Measurements from ENCODE around the gene NDUFB10.
A peak's percentile ranks its signal among the peaks of the same experiment; 100 is the strongest.

Gene NDUFB10

GRCh38 chr16:1959269-1960039 is at the start of gene NDUFB10:
TSS of gene NDUFB10 (plus strand) at chr16:1959538. CDS start at chr16:1959625, 87 bp downstream.
- Histone ChIP-seq H3K9me3 (ENCODE audit: control insufficient read depth, insufficient read depth, low read depth, low read length) (no peaks in the 10 kb centered on the region), H3K36me3 (ENCODE audit: control insufficient read depth, insufficient read depth, low read length) (peaks cover 32% of the 10 kb centered on the region), H3K4me3 (ENCODE audit: low read depth, low read length) (peak within 1 kb of the TSS; percentile 98), H3K4me1 (ENCODE audit: control insufficient read depth, insufficient read depth, low read length) (peaks cover 15% of the 10 kb centered on the region), H3K27me3 (ENCODE audit: control insufficient read depth, insufficient read depth, low read length) (no peaks in the 10 kb centered on the region), H3K27ac (ENCODE audit: low read depth, low read length) (peak within 1 kb of the TSS; percentile 88), H3K9ac (ENCODE audit: low read length) (peak within 1 kb of the TSS; percentile 88)

GRCh38 chr16:1909561-1910231 is 49.6 kb upstream of the NDUFB10 start:
- no peaks in the 10 kb centered on the region for H3K9me3 ChIP-seq (ENCODE audit: control insufficient read depth, insufficient read depth, low read depth, low read length)
- no peak overlapping the region for H3K4me3 ChIP-seq (ENCODE audit: low read depth, low read length)
- no peak overlapping the region for H3K9ac ChIP-seq (ENCODE audit: low read length)
- H3K27me3 ChIP-seq (ENCODE audit: control insufficient read depth, insufficient read depth, low read length): peaks cover 27% of the 10 kb centered on the region
- H3K36me3 ChIP-seq (ENCODE audit: control insufficient read depth, insufficient read depth, low read length): no peaks in the 10 kb centered on the region
- H3K27ac ChIP-seq (ENCODE audit: low read depth, low read length): no peak overlapping the region
- H3K4me1 ChIP-seq (ENCODE audit: control insufficient read depth, insufficient read depth, low read length): peaks cover 34% of the 10 kb centered on the region; the same call in 1 of the 2 replicates

- H3K27me3 ChIP-seq (ENCODE audit: control insufficient read depth, insufficient read depth, low read length): peaks cover 43% of the 10 kb centered on the region
Measured at GRCh38 chr16:1911467-1912214, 47.7 kb upstream of the NDUFB10 start.

GRCh38 chr16:1912215-1912543 is 47.2 kb upstream of the NDUFB10 start:
- H3K9ac ChIP-seq (ENCODE audit: low read length): no peak overlapping the region
- H3K27me3 ChIP-seq (ENCODE audit: control insufficient read depth, insufficient read depth, low read length): peaks cover 48% of the 10 kb centered on the region

More at GRCh38 chr16:1911467-1912214, 47.7 kb upstream of the NDUFB10 start:
- Histone ChIP-seq H3K9me3 (ENCODE audit: control insufficient read depth, insufficient read depth, low read depth, low read length) (no peaks in the 10 kb centered on the region), H3K9ac (ENCODE audit: low read length) (no peak overlapping the region), H3K36me3 (ENCODE audit: control insufficient read depth, insufficient read depth, low read length) (no peaks in the 10 kb centered on the region), H3K4me1 (ENCODE audit: control insufficient read depth, insufficient read depth, low read length) (peaks cover 32% of the 10 kb centered on the region), H3K27ac (ENCODE audit: low read depth, low read length) (no peak overlapping the region), H3K4me3 (ENCODE audit: low read depth, low read length) (no peak overlapping the region)

GRCh38 chr16:1913327-1914083 is 45.8 kb upstream of the NDUFB10 start:
- Histone ChIP-seq H3K27me3 (ENCODE audit: control insufficient read depth, insufficient read depth, low read length) (peaks cover 56% of the 10 kb centered on the region), H3K36me3 (ENCODE audit: control insufficient read depth, insufficient read depth, low read length) (no peaks in the 10 kb centered on the region), H3K27ac (ENCODE audit: low read depth, low read length) (no peak overlapping the region), H3K9ac (ENCODE audit: low read length) (no peak overlapping the region), H3K4me1 (ENCODE audit: control insufficient read depth, insufficient read depth, low read length) (peaks cover 32% of the 10 kb centered on the region), H3K9me3 (ENCODE audit: control insufficient read depth, insufficient read depth, low read depth, low read length) (no peaks in the 10 kb centered on the region), H3K4me3 (ENCODE audit: low read depth, low read length) (no peak overlapping the region)

More at GRCh38 chr16:1912215-1912543, 47.2 kb upstream of the NDUFB10 start:
- Histone ChIP-seq H3K27ac (ENCODE audit: low read depth, low read length) (no peak overlapping the region), H3K4me3 (ENCODE audit: low read depth, low read length) (no peak overlapping the region), H3K36me3 (ENCODE audit: control insufficient read depth, insufficient read depth, low read length) (no peaks in the 10 kb centered on the region), H3K4me1 (ENCODE audit: control insufficient read depth, insufficient read depth, low read length) (peaks cover 34% of the 10 kb centered on the region), H3K9me3 (ENCODE audit: control insufficient read depth, insufficient read depth, low read depth, low read length) (no peaks in the 10 kb centered on the region)

GRCh38 chr16:1914084-1914608 is 45.2 kb upstream of the NDUFB10 start:
- Histone ChIP-seq H3K4me3 (ENCODE audit: low read depth, low read length) (no peak overlapping the region), H3K27ac (ENCODE audit: low read depth, low read length) (no peak overlapping the region), H3K27me3 (ENCODE audit: control insufficient read depth, insufficient read depth, low read length) (peaks cover 60% of the 10 kb centered on the region), H3K4me1 (ENCODE audit: control insufficient read depth, insufficient read depth, low read length) (peaks cover 37% of the 10 kb centered on the region), H3K36me3 (ENCODE audit: control insufficient read depth, insufficient read depth, low read length) (no peaks in the 10 kb centered on the region), H3K9me3 (ENCODE audit: control insufficient read depth, insufficient read depth, low read depth, low read length) (no peaks in the 10 kb centered on the region), H3K9ac (ENCODE audit: low read length) (no peak overlapping the region)

- Histone ChIP-seq H3K4me1 (ENCODE audit: control insufficient read depth, insufficient read depth, low read length) (peaks cover 39% of the 10 kb centered on the region), H3K36me3 (ENCODE audit: control insufficient read depth, insufficient read depth, low read length) (no peaks in the 10 kb centered on the region), H3K4me3 (ENCODE audit: low read depth, low read length) (no peak overlapping the region), H3K27ac (ENCODE audit: low read depth, low read length) (no peak overlapping the region), H3K9me3 (ENCODE audit: control insufficient read depth, insufficient read depth, low read depth, low read length) (no peaks in the 10 kb centered on the region), H3K27me3 (ENCODE audit: control insufficient read depth, insufficient read depth, low read length) (peaks cover 68% of the 10 kb centered on the region), H3K9ac (ENCODE audit: low read length) (no peak overlapping the region)
Measured at GRCh38 chr16:1914988-1915387, 44.4 kb upstream of the NDUFB10 start.

GRCh38 chr16:1915732-1916639 is 43.4 kb upstream of the NDUFB10 start:
- Histone ChIP-seq H3K4me3 (ENCODE audit: low read depth, low read length) (no peak overlapping the region), H3K36me3 (ENCODE audit: control insufficient read depth, insufficient read depth, low read length) (no peaks in the 10 kb centered on the region), H3K27ac (ENCODE audit: low read depth, low read length) (no peak overlapping the region), H3K9ac (ENCODE audit: low read length) (no peak overlapping the region), H3K27me3 (ENCODE audit: control insufficient read depth, insufficient read depth, low read length) (peaks cover 78% of the 10 kb centered on the region), H3K4me1 (ENCODE audit: control insufficient read depth, insufficient read depth, low read length) (peaks cover 46% of the 10 kb centered on the region), H3K9me3 (ENCODE audit: control insufficient read depth, insufficient read depth, low read depth, low read length) (no peaks in the 10 kb centered on the region)

- Histone ChIP-seq H3K9me3 (ENCODE audit: control insufficient read depth, insufficient read depth, low read depth, low read length) (no peaks in the 10 kb centered on the region), H3K27me3 (ENCODE audit: control insufficient read depth, insufficient read depth, low read length) (peaks cover 85% of the 10 kb centered on the region), H3K36me3 (ENCODE audit: control insufficient read depth, insufficient read depth, low read length) (no peaks in the 10 kb centered on the region), H3K4me1 (ENCODE audit: control insufficient read depth, insufficient read depth, low read length) (peaks cover 49% of the 10 kb centered on the region), H3K4me3 (ENCODE audit: low read depth, low read length) (peak overlapping the region; percentile 49), H3K9ac (ENCODE audit: low read length) (no peak overlapping the region), H3K27ac (ENCODE audit: low read depth, low read length) (no peak overlapping the region)
Measured at GRCh38 chr16:1916640-1916990, 42.7 kb upstream of the NDUFB10 start.
